Mesenteric fat pad (tissue), 1 donor: Measurements from ENCODE around the gene TIE1. TPM values are rescaled to one million over a fixed set of nuclear protein-coding genes. Genes with fewer than 3 reads are reported as not detected.

Experiments
- DNase-seq: peaks from one replicate; pipeline ENCODE4 v3.0.0-alpha.2; 2020; ENCODE audit warnings: low spot score
- total RNA-seq: library from RNA; stranded (reverse); fragmentation: NEBNext Ultra II Directional; extraction: Animal tissue kit (Norgen Biotek cat#: 25700); gene quantifications from one replicate; pipeline ENCODE4 v1.2.1, GENCODE V29; 2021
- donor health status: DM: yes; HTN: yes; CAD: no.

TIE1 gene
- total RNA-seq, 1 donor from 2014 or later = 42.6 TPM

GRCh38 chr1:43292679-43293078, 8.1 kb upstream of the TIE1 start:
- no peak for DNase-seq

DNA sequence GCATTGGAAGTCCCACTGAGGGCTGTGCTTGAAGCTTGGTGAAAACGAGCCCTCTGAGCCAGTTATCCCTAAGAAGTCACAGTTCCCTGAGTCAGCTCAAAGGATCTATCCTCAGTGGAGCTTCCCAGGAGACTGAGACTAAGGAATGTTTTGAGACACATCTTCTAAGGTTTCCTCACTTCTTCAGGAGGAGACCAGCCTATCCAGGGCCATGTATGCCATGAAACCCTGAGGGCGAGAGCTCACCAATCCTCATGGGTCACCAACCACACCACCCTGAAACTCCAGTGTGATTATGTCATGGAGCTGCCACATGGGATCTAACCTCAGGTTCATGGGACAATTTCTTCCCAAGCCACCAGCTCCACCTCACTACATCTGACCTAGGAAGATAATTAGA, 7.6 kb upstream of the TIE1 start:
- no peak for DNase-seq

- no peak for DNase-seq
Observed at GRCh38 chr1:43293896-43294760, 6.7 kb upstream of the TIE1 start.

- no peak for DNase-seq
Observed at GRCh38 chr1:43294761-43295160, 6.0 kb upstream of the TIE1 start.

DNA sequence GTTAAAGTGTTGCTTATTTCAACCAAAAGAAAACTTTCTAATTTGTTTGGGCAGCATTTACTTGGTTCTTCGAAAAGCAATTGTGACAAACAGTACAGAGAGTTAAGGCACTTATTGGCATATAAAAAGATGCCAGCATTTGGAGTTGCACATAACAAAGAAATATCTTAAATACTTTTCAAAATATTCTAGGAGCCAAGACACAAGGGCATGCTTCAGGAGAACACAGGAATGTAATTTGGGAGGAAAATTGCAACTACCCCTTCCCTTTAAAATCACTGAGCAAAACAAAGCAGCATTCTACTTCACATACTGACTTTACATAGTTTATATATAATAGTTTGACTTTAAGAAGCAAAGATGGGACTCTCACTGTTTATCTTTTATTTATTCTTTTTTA, 4.6 kb upstream of the TIE1 start:
- no peak for DNase-seq

DNA sequence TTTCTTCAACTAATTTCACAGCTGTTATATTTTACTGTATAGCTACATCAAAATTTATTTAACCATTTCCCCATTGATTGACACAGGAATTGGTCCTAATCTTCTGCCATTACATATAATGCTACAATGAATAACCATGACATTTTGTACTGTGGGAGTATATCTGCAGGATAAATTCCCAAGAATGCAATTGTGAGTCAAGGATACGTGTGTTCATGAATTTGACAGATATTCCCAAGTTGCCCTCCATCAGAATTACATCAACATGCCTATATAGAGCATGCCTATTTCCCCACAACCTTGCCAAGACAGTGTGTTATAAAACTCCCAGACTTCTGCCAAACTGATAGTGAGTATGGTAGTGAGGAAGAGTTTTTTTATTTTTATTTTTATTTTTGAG, 2.7 kb upstream of the TIE1 start:
- DNase-seq = no peak

GRCh38 chr1:43299101-43299500, 1.7 kb upstream of the TIE1 start:
- DNase-seq = no peak

- no peak for DNase-seq
Observed at GRCh38 chr1:43302201-43302600, 1.4 kb downstream of the TIE1 start.

GRCh38 chr1:43302721-43303470, 2.1 kb downstream of the TIE1 start:
- no peak for DNase-seq

GRCh38 chr1:43303471-43304313, 2.9 kb downstream of the TIE1 start:
- DNase-seq = no peak

DNA sequence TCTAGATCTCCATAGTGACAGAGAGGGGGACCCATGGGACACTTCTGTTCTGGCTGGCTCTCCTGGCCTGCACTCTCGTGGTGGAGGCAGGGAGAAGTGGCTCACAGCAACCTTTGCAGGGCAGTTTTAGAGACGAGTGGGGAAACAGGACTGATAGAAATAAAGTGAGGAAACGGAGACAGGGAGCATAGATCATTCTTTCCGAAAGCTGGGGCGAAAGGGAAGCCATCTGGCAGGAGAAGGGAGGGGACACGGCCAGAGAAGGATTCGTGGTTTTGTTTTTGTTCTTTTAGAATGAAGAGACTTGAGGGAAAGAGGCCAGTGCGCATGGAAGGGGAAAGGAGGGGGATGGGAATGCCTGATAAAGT, 3.5 kb downstream of the TIE1 start:
- DNase-seq = no peak

DNA sequence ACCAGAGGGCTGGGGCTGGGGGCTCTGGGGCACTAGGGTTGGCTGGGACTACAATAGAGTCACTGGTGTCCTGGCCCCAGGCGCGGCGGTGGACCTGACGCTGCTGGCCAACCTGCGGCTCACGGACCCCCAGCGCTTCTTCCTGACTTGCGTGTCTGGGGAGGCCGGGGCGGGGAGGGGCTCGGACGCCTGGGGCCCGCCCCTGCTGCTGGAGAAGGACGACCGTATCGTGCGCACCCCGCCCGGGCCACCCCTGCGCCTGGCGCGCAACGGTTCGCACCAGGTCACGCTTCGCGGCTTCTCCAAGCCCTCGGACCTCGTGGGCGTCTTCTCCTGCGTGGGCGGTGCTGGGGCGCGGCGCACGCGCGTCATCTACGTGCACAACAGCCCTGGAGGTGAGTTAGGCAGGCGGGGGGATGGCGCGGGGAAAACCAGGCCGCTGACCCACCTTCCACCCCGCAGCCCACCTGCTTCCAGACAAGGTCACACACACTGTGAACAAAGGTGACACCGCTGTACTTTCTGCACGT, 4.1 kb downstream of the TIE1 start:
- no peak for DNase-seq

GRCh38 chr1:43305461-43305860, 4.7 kb downstream of the TIE1 start:
- DNase-seq = no peak

DNA sequence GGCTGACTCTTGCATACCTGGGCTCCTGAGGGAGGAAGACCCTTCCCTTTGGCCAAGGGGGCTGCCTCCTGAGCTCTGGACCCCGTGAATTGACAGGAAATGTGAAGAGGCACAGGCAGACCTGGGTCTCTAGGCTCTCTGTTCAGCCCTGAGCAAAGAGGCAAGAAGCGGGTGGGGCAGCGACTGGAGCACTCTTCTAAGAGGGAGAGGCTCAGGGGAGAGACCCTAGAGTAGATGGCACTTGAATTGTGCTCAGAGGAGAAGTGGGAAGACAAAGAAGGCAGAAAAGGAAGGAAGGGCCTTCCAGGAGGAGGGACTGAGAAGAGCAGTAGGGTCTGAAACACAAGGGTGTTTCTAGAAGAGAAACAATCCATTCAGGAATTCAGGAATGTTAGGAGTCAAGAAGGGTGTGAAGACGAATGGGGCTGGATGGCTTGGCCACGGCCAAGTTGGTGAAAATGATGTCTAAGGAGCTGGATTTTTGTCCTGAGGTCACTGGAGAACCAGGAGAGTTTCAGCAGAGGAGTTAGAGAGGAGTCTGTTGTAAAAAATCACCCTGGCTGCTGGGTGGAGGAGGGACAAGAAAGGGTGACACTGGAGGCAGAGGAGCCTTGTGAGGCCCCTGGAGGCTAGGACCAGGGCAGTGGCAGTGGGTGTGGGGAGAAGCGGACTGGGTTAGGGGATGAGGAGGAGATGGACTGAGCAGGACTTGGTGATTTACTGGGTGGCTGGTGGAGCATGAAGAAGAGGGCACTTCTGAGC, 5.3 kb downstream of the TIE1 start:
- peak; percentile 22 for DNase-seq

DNA sequence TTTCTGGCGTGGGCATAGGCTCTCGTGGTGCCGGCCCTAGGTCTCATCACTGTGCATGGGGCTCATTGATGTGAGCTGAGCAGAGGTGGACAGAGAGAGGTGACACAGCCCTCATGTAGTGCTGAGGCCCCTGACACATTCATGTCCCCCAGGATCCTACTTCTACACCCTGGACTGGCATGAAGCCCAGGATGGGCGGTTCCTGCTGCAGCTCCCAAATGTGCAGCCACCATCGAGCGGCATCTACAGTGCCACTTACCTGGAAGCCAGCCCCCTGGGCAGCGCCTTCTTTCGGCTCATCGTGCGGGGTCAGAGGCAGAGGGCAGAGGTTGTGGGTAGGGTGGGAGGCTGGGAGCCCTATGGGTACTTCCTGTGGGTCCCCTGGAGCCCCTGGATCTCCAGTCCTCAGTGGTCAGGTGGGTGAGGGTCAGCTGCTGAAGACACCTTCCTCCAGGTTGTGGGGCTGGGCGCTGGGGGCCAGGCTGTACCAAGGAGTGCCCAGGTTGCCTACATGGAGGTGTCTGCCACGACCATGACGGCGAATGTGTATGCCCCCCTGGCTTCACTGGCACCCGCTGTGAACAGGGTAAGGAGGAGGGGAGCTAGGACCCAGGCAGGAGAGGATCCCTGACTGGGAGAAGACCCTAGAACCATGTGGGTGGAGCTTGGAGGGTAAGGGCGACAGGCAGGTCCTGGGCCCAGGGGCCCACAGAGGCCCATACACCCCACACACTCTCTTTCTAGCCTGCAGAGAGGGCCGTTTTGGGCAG, 6.1 kb downstream of the TIE1 start:
- peak; percentile 69 for DNase-seq

DNA sequence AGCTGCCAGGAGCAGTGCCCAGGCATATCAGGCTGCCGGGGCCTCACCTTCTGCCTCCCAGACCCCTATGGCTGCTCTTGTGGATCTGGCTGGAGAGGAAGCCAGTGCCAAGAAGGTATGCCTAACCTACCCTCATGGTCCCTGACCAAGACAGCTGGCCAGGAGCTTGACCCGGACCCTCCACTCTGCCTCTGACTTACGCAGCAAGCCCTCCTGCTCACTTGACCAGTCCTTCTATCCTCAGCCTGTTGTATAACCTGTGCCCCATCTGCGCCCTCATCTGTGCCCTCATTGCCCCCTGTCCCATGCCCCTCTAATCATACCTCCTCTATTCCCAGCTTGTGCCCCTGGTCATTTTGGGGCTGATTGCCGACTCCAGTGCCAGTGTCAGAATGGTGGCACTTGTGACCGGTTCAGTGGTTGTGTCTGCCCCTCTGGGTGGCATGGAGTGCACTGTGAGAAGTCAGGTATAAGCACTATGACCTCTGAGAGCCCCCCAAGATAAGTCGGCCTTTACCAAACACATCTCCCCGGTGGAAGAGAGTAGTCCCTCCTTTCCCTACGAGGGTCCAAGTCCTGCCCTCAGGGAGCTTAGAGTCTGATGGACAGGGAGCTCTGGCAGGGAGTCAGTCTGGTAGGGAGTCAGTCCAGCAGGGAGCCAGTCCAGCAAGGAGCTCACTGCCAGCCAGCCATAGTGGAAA, 6.8 kb downstream of the TIE1 start:
- DNase-seq = peak; percentile 65

GRCh38 chr1:43308635-43309404, 8.0 kb downstream of the TIE1 start:
- DNase-seq = no peak

- no peak for DNase-seq
Observed at GRCh38 chr1:43309405-43310025, 8.7 kb downstream of the TIE1 start.
